A673 (cell line): ENCODE data around the gene RGS13. TPM values are rescaled to one million over a fixed set of nuclear protein-coding genes. Genes with fewer than 3 reads are reported as not detected.

Experiments used
- BruUV-seq: library from RNA; stranded (reverse); fragments of 400-500 nt; replicated peaks from 2 replicates; lab custom pipeline; 2021; lab: Mats Ljungman, UMichigan
- CTCF ChIA-PET: fragments of 300-600 bp; sonication (Branson Sonifier 250); formaldehyde crosslinking; loops from one replicate; lab custom pipeline; 2022; ENCODE audit warnings: antibody characterized with exemption; lab: Charles Lee
- POLR2A ChIA-PET: fragments of 300-600 bp; sonication (Branson Sonifier 250); formaldehyde crosslinking; loops from one replicate; lab custom pipeline; 2022; ENCODE audit warnings: antibody characterized with exemption; ENCODE audit not compliant: low non-redundant PET; lab: Charles Lee
- DNase-seq: peaks from one replicate; pipeline ENCODE4 v3.0.0-alpha.2; 2015; ENCODE audit warnings: low spot score
- H3K27ac ChIP-seq: fragments of 200-600 bp; sonication (generic); 2 replicates; pipeline ENCODE4 v1.5.1; 2016; ENCODE audit warnings: mixed run types, low read depth, mild to moderate bottlenecking, mixed read lengths, antibody characterized with exemption, low read length; ENCODE audit not compliant: poor library complexity, severe bottlenecking
- H3K27me3 ChIP-seq: fragments of 200-600 bp; sonication (generic); replicated peaks from 2 replicates; pipeline ENCODE4 v1.6.1; 2017; ENCODE audit warnings: mixed run types, low read depth, mild to moderate bottlenecking, mixed read lengths, antibody characterized with exemption, low read length; ENCODE audit not compliant: insufficient read depth, poor library complexity
- H3K36me3 ChIP-seq: fragments of 200-600 bp; sonication (generic); 2 replicates; pipeline ENCODE4 v1.6.1; 2016; ENCODE audit warnings: mixed run types, mild to moderate bottlenecking, mixed read lengths, antibody characterized with exemption, low read length; ENCODE audit not compliant: insufficient read depth, poor library complexity, severe bottlenecking
- H3K4me1 ChIP-seq: fragments of 200-600 bp; sonication (generic); 2 replicates; pipeline ENCODE4 v1.6.1; 2017; ENCODE audit warnings: mixed run types, mild to moderate bottlenecking, mixed read lengths, antibody characterized with exemption, low read length; ENCODE audit not compliant: insufficient read depth, poor library complexity, severe bottlenecking
- H3K4me3 ChIP-seq: fragments of 200-600 bp; sonication (generic); 2 replicates; pipeline ENCODE4 v1.5.1; 2016; ENCODE audit warnings: low read depth, mixed run types, mild to moderate bottlenecking, mixed read lengths, low read length; ENCODE audit not compliant: poor library complexity, severe bottlenecking
- H3K9me3 ChIP-seq: fragments of 200-600 bp; sonication (generic); 2 replicates; pipeline ENCODE4 v1.6.1; 2016; ENCODE audit warnings: mixed run types, low read depth, mild to moderate bottlenecking, mixed read lengths, antibody characterized with exemption, low read length; ENCODE audit not compliant: poor library complexity, severe bottlenecking
- EZH2 ChIP-seq: fragments of 200-600 bp; sonication (generic); IDR thresholded peaks from 2 replicates; pipeline ENCODE4 v1.6.1; 2017; ENCODE audit warnings: borderline replicate concordance, low read depth, mild to moderate bottlenecking, mixed read lengths, antibody characterized with exemption, low read length; ENCODE audit not compliant: poor library complexity, severe bottlenecking
- intact Hi-C: fragments of 100-400 bp; cut with micrococcal nuclease; formaldehyde crosslinking; loops from one replicate; pipeline ENCODE4 v1.10.0; 2022; ENCODE audit not compliant: unreplicated experiment
- total RNA-seq: library from RNA; stranded (reverse); gene quantifications from 2 replicates; pipeline ENCODE4 v1.2.3, GENCODE V29; 2021
- TF ChIP-seq, protein P1 (sequence below): fragments of 300-800, 200-600 bp; sonication (generic); conservative IDR thresholded peaks from 2 replicates; pipeline ENCODE4 v1.5.1; 2017; ENCODE audit warnings: low read depth, mild to moderate bottlenecking, antibody characterized with exemption, low read length, moderate library complexity, mixed read lengths

RGS13 gene
- total RNA-seq, 1 experiment from 2014 or later = not detected

DNA sequence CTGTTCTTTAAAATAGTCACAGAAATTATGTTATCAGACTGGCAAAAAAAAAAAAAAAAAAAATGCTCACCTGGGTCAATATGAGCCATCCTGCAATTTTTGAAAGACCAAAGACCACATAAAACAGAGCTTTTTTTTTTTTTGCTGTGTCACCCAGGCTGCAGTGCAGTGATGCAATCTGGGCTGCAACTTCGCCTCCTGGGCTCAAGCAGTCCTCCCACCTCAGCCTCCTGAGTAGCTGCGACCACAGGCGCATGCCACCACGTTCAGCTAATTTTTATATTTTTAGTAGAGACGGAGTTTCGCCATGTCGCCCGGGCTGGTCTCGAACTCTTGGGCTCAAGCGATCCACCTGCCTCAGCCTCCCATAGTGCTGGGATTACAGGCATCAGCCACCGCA, 62.8 kb downstream of the RGS13 start:
- Histone ChIP-seq H3K27me3 (no peaks in the 10 kb centered on the region), H3K4me3 (no peak overlapping the region), H3K27ac (no peak overlapping the region), H3K36me3 (no peaks in the 10 kb centered on the region), H3K9me3 (no peaks in the 10 kb centered on the region), H3K4me1 (peaks cover 23% of the 10 kb centered on the region)
- DNase-seq = no peak
- ChIA-PET CTCF (no interaction called here), POLR2A (no interaction called here)
- intact Hi-C loops = no loop called here
- no TSS peak for BruUV-seq
- TF ChIP-seq, protein P1, sequence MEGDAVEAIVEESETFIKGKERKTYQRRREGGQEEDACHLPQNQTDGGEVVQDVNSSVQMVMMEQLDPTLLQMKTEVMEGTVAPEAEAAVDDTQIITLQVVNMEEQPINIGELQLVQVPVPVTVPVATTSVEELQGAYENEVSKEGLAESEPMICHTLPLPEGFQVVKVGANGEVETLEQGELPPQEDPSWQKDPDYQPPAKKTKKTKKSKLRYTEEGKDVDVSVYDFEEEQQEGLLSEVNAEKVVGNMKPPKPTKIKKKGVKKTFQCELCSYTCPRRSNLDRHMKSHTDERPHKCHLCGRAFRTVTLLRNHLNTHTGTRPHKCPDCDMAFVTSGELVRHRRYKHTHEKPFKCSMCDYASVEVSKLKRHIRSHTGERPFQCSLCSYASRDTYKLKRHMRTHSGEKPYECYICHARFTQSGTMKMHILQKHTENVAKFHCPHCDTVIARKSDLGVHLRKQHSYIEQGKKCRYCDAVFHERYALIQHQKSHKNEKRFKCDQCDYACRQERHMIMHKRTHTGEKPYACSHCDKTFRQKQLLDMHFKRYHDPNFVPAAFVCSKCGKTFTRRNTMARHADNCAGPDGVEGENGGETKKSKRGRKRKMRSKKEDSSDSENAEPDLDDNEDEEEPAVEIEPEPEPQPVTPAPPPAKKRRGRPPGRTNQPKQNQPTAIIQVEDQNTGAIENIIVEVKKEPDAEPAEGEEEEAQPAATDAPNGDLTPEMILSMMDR = no peak
- TF ChIP-seq EZH2 = no peak

DNA sequence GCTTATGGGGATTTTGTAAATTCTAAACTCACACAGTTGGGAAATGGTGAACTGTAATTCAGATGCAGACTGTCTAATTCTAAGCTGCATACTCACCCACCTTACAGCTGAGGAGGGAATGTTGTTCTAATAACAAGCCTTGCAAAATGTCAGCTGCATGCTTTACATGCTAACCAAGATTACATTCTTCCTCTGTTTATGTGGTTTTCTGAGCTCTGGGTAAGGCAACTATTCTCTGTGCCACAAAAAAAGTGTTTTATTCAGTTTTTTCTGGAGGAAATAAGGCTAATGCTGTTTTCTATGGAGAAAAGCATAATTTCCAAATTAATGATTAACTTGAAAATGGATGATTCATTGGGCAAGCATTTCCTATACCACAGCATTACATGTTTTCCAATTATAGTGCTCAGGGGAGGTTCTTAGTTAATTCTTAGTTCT, 64.9 kb downstream of the RGS13 start:
- intact Hi-C loops = loop anchor here (5.0 kb wide), 1 partner anchor 106 kb away; the partner anchor contains the start of gene RGS2
- H3K4me3 ChIP-seq = no peak overlapping the region
- ChIA-PET POLR2A (no interaction called here), CTCF (no interaction called here)
- DNase-seq = peak; percentile 83
- H3K27ac ChIP-seq = peak overlapping the region; percentile 9
- no peak for TF ChIP-seq EZH2
- TF ChIP-seq, protein P1 = no peak
- H3K9me3 ChIP-seq = no peaks in the 10 kb centered on the region
- peaks cover 23% of the 10 kb centered on the region for H3K4me1 ChIP-seq
- BruUV-seq = no TSS peak
- no peaks in the 10 kb centered on the region for H3K27me3 ChIP-seq
- H3K36me3 ChIP-seq = no peaks in the 10 kb centered on the region

DNA sequence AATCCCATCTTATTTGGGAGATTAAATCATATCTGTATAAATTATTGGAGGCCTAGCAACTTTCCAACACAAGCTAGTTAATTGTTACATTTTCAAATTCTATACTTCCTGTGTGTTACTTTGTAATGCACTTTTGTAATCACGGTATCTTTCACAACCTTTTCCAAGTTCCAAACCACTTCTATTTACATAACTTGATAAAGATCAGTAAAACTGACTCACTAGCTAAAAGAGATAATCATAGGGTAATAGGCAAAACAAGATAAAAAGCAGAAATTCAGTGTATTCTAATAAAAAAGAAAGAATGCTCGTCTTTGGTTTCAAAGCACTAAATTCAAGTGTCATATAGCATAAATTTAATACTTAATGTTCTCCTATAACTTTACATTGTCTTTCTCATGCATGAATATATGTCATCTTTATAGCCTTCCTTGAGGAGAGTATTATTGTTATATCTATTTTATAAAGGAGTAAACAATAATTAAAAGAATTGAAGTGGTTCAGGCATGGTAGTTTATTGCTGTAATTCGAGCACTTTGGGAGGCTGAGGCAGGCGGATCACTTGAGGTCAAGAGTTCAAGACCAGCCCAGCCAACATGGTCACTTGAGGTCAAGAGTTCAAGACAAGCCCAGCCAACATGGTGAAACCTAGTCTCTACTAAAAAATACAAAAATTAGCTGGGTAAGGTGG, 66.4 kb downstream of the RGS13 start:
- Histone ChIP-seq H3K27me3 (no peaks in the 10 kb centered on the region), H3K4me1 (peaks cover 23% of the 10 kb centered on the region), H3K4me3 (no peak overlapping the region), H3K36me3 (no peaks in the 10 kb centered on the region), H3K9me3 (no peaks in the 10 kb centered on the region), H3K27ac (no peak overlapping the region)
- ChIA-PET POLR2A (no interaction called here), CTCF (no interaction called here)
- BruUV-seq = no TSS peak
- intact Hi-C loops = loop anchor here (5.0 kb wide), 1 partner anchor 105 kb away; the partner anchor contains the start of gene RGS2
- peak; percentile 67 for DNase-seq
- TF ChIP-seq, protein P1 = no peak
- no peak for TF ChIP-seq EZH2
